GM12878 (cell line): ENCODE results near the gene CNNM3. TPM values are rescaled to one million over a fixed set of nuclear protein-coding genes. Genes with fewer than 3 reads are reported as not detected.

ENCODE experiments used
- CBX3 ChIP-seq: fragments of 200-600 bp; sonication (generic); IDR thresholded peaks from 2 replicates; pipeline ENCODE4 v1.6.1; 2016; ENCODE audit warnings: low read depth, borderline replicate concordance
- CHD2 ChIP-seq: IDR thresholded peaks from 2 replicates; pipeline ENCODE4 v1.6.1; 2011; ENCODE audit warnings: low read depth, low read length, improper control_type of control experiment, borderline replicate concordance
- FOXM1 ChIP-seq: IDR thresholded peaks from 2 replicates; pipeline ENCODE4 v1.6.1; 2012; ENCODE audit warnings: low read depth, mild to moderate bottlenecking, inconsistent platforms, low read length, moderate library complexity
- GATAD2B ChIP-seq: fragments of 450-650 bp; conservative IDR thresholded peaks from 2 replicates; pipeline ENCODE4 v1.6.1; 2017; ENCODE audit warnings: low read depth, mild to moderate bottlenecking, moderate library complexity
- HDAC2 ChIP-seq: fragments of 200-600 bp; sonication (generic); IDR thresholded peaks from 2 replicates; pipeline ENCODE4 v1.6.1; 2017
- LARP7 ChIP-seq: fragments of 450-650 bp; IDR thresholded peaks from 2 replicates; pipeline ENCODE4 v1.6.1; 2017; ENCODE audit warnings: mild to moderate bottlenecking
- NBN ChIP-seq: fragments of 450-650 bp; IDR thresholded peaks from 2 replicates; pipeline ENCODE4 v1.6.1; 2016
- NFIC ChIP-seq: IDR thresholded peaks from 2 replicates; pipeline ENCODE4 v1.6.1; 2012; ENCODE audit warnings: low read depth, mild to moderate bottlenecking, inconsistent platforms, low read length, moderate library complexity
- NFXL1 ChIP-seq: fragments of 450-650 bp; IDR thresholded peaks from 2 replicates; pipeline ENCODE4 v1.6.1; 2017; ENCODE audit warnings: antibody characterized with exemption, mild to moderate bottlenecking, borderline replicate concordance
- NFYA ChIP-seq: IDR thresholded peaks from 2 replicates; pipeline ENCODE4 v1.6.1; 2011; ENCODE audit warnings: low read depth, mild to moderate bottlenecking, low read length, improper control_type of control experiment, borderline replicate concordance
- POU2F2 ChIP-seq: IDR thresholded peaks from 3 replicates; pipeline ENCODE4 v1.6.1; 2011; ENCODE audit warnings: low read depth, mild to moderate bottlenecking, low read length, borderline replicate concordance
- SMARCA5 ChIP-seq: fragments of 450-650 bp; IDR thresholded peaks from 2 replicates; pipeline ENCODE4 v1.6.1; 2017; ENCODE audit warnings: mild to moderate bottlenecking
- TAF1 ChIP-seq: IDR thresholded peaks from 2 replicates; pipeline ENCODE4 v1.6.1; 2011; ENCODE audit warnings: mild to moderate bottlenecking, low read depth, low read length, borderline replicate concordance
- TBL1XR1 ChIP-seq: IDR thresholded peaks from 2 replicates; pipeline ENCODE4 v1.6.1; 2012; ENCODE audit warnings: low read depth, low read length, improper control_type of control experiment
- TCF3 ChIP-seq: IDR thresholded peaks from 2 replicates; pipeline ENCODE4 v1.6.1; 2012; ENCODE audit warnings: low read depth, mild to moderate bottlenecking, low read length, borderline replicate concordance; ENCODE audit not compliant: insufficient read depth
- ZNF24 ChIP-seq: fragments of 450-650 bp; IDR thresholded peaks from 2 replicates; pipeline ENCODE4 v1.6.1; 2017; ENCODE audit warnings: antibody characterized with exemption, mild to moderate bottlenecking
- polyA plus RNA-seq, 11 experiments: library from polyadenylated mRNA; depleted of rRNA in 4 of 11; unstranded in 6 of 11; stranded (reverse) in 5 of 11; fragments of >200 nt; fragmentation: Nextera tagmentation in 4 of 11; fragmentation: Illumina TruSeq in 1 of 11; extraction: Ambion mirVana in 4 of 11; extraction: Trizol in 1 of 11; gene quantifications; 1 replicate in 1 of 11; 2 replicates in 10 of 11; pipeline versions ENCODE4 v1.2.1 to v1.2.3, GENCODE V29; 2011 to 2016; ENCODE audit warnings: inconsistent platforms in 2 of 11, missing spikeins in 2 of 11, low read depth in 1 of 11
- total RNA-seq, 4 experiments: library from RNA; depleted of rRNA in 3 of 4; stranded (reverse); fragments of >200 nt in 3 of 4; fragmentation: Illumina TruSeq in 1 of 4; extraction: Trizol in 1 of 4; gene quantifications; 2 replicates each; pipeline versions ENCODE4 v1.2.1 to v1.2.3, GENCODE V29; 2013 to 2021
- TF ChIP-seq, protein P1 (sequence below): fragments of 450-650 bp; IDR thresholded peaks from 2 replicates; pipeline ENCODE4 v1.6.1; 2017; ENCODE audit warnings: mild to moderate bottlenecking, moderate library complexity
- TF ChIP-seq, protein P2 (sequence below): fragments of 450-650 bp; IDR thresholded peaks from 2 replicates; pipeline ENCODE4 v1.6.1; 2016; ENCODE audit warnings: mild to moderate bottlenecking
- TF ChIP-seq, protein P3 (sequence below): IDR thresholded peaks from 2 replicates; pipeline ENCODE4 v1.6.1; 2012; ENCODE audit warnings: improper control_type of control experiment, low read depth, low read length; ENCODE audit not compliant: insufficient replicate concordance

The CNNM3 gene
- total and polyA plus RNA-seq, 10 of the 15 experiments (the other 5 are each of a cell fraction or from before 2014, with no cell fraction given) = 0.72 to 14.3 (median 4.0) TPM

DNA sequence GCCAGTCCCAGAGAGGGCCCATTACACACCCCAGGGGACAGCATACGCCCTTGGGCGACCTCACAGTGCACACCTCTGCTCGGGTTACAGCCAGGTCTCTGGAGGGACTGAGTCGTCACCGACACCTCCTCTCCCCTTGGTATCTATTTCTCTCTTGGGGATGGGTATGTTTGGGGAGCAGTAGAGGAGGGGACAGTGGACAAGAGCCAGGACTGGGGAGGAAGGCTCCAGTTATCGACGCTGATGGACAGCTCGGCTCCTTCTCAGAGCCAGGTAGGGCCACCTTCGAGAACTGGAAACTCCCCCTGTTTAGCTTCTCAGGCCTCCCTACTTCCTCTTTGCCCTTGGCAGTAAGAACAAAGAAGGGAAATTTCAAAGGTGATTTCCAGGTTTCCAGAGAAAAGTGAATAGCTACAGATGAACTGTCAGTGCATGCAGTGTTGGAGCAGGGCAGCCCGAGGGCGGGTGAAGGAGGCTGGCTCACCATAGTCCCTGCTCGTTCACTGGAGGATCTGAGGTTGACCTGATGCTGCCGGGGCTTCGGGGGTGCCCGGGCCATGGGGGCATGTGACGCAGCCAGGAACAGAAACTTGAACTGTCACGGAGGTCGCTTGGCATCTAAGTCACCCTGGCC is 58.2 kb downstream of the CNNM3 start (continued):
- TF ChIP-seq NBN (0 out of 2 replicates have a peak, but pooled peaks have one; percentile 52), FOXM1 (0 out of 2 replicates have a peak, but pooled peaks have one; percentile 22), LARP7 (no peak; the same call in 1 of the 2 replicates), TCF3 (no peak), NFIC (no peak), TAF1 (no peak), NFXL1 (no peak), TBL1XR1 (0 out of 2 replicates have a peak, but pooled peaks have one; percentile 21), CHD2 (0 out of 2 replicates have a peak, but pooled peaks have one; percentile 18), CBX3 (no peak), POU2F2 (0 out of 3 replicates have a peak, but pooled peaks have one; percentile 9), SMARCA5 (no peak), GATAD2B (peak; percentile 44; the same call in 1 of the 2 replicates), ZNF24 (no peak), NFYA (no peak), HDAC2 (no peak)
- TF ChIP-seq, protein P1, sequence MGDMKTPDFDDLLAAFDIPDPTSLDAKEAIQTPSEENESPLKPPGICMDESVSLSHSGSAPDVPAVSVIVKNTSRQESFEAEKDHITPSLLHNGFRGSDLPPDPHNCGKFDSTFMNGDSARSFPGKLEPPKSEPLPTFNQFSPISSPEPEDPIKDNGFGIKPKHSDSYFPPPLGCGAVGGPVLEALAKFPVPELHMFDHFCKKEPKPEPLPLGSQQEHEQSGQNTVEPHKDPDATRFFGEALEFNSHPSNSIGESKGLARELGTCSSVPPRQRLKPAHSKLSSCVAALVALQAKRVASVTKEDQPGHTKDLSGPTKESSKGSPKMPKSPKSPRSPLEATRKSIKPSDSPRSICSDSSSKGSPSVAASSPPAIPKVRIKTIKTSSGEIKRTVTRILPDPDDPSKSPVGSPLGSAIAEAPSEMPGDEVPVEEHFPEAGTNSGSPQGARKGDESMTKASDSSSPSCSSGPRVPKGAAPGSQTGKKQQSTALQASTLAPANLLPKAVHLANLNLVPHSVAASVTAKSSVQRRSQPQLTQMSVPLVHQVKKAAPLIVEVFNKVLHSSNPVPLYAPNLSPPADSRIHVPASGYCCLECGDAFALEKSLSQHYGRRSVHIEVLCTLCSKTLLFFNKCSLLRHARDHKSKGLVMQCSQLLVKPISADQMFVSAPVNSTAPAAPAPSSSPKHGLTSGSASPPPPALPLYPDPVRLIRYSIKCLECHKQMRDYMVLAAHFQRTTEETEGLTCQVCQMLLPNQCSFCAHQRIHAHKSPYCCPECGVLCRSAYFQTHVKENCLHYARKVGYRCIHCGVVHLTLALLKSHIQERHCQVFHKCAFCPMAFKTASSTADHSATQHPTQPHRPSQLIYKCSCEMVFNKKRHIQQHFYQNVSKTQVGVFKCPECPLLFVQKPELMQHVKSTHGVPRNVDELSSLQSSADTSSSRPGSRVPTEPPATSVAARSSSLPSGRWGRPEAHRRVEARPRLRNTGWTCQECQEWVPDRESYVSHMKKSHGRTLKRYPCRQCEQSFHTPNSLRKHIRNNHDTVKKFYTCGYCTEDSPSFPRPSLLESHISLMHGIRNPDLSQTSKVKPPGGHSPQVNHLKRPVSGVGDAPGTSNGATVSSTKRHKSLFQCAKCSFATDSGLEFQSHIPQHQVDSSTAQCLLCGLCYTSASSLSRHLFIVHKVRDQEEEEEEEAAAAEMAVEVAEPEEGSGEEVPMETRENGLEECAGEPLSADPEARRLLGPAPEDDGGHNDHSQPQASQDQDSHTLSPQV = no peak
- TF ChIP-seq, protein P2, sequence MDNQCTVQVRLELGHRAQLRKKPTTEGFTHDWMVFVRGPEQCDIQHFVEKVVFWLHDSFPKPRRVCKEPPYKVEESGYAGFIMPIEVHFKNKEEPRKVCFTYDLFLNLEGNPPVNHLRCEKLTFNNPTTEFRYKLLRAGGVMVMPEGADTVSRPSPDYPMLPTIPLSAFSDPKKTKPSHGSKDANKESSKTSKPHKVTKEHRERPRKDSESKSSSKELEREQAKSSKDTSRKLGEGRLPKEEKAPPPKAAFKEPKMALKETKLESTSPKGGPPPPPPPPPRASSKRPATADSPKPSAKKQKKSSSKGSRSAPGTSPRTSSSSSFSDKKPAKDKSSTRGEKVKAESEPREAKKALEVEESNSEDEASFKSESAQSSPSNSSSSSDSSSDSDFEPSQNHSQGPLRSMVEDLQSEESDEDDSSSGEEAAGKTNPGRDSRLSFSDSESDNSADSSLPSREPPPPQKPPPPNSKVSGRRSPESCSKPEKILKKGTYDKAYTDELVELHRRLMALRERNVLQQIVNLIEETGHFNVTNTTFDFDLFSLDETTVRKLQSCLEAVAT = no peak
- TF ChIP-seq, protein P3, sequence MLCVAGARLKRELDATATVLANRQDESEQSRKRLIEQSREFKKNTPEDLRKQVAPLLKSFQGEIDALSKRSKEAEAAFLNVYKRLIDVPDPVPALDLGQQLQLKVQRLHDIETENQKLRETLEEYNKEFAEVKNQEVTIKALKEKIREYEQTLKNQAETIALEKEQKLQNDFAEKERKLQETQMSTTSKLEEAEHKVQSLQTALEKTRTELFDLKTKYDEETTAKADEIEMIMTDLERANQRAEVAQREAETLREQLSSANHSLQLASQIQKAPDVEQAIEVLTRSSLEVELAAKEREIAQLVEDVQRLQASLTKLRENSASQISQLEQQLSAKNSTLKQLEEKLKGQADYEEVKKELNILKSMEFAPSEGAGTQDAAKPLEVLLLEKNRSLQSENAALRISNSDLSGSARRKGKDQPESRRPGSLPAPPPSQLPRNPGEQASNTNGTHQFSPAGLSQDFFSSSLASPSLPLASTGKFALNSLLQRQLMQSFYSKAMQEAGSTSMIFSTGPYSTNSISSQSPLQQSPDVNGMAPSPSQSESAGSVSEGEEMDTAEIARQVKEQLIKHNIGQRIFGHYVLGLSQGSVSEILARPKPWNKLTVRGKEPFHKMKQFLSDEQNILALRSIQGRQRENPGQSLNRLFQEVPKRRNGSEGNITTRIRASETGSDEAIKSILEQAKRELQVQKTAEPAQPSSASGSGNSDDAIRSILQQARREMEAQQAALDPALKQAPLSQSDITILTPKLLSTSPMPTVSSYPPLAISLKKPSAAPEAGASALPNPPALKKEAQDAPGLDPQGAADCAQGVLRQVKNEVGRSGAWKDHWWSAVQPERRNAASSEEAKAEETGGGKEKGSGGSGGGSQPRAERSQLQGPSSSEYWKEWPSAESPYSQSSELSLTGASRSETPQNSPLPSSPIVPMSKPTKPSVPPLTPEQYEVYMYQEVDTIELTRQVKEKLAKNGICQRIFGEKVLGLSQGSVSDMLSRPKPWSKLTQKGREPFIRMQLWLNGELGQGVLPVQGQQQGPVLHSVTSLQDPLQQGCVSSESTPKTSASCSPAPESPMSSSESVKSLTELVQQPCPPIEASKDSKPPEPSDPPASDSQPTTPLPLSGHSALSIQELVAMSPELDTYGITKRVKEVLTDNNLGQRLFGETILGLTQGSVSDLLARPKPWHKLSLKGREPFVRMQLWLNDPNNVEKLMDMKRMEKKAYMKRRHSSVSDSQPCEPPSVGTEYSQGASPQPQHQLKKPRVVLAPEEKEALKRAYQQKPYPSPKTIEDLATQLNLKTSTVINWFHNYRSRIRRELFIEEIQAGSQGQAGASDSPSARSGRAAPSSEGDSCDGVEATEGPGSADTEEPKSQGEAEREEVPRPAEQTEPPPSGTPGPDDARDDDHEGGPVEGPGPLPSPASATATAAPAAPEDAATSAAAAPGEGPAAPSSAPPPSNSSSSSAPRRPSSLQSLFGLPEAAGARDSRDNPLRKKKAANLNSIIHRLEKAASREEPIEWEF = no peak
